ENCODE measurements around the gene NDUFV2.

DNA sequence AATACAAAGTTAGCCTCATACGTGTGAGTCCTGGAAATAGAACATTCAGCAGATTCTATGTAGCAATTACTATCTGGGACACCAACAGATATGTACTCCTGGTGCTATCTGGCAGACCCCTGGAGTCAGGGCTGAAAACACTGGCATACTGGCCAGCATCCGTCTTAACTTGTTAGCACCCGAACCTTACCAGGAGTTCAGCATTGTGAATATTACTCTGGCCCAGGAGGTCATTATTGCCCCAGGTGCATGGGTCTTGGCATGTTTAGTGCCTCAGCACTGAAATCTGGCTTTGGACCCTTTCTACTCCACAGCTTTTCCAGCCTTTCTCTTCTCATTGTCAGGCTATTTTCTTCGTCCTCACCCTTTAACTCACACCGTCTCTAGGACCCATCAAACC, 11.9 kb upstream of the NDUFV2 start:
- TF ChIP-seq GATA2 (IDR thresholded peaks at IDR 0.05; ENCODE audit: low read depth, low read length): no peak
- TF ChIP-seq GATA3 (IDR thresholded peaks at IDR 0.05; ENCODE audit: low read depth, low read length): no peak

Data from SH-SY5Y (cell line).